ENCODE data around the gene ASB6. TPM values are rescaled to one million over a fixed set of nuclear protein-coding genes. Genes with fewer than 3 reads are reported as not detected.

Gene ASB6
- total RNA-seq (2014; rRNA removed; shearing (Covaris generic)): 14.5 and 14.9 TPM in 2 replicates

- Histone ChIP-seq H3K9me3 (replicated peaks) (no peaks in the 10 kb centered on the region), H3K4me3 (peak within 1 kb of the TSS; percentile 85), H3K4me1 (replicated peaks) (peaks cover 25% of the 10 kb centered on the region), H3K27me3 (replicated peaks) (no peaks in the 10 kb centered on the region), H3K27ac (peak within 1 kb of the TSS; percentile 14; the same call in 1 of the 2 replicates), H3K36me3 (peaks cover 43% of the 10 kb centered on the region)
- peak; percentile 96 to 98 for DNase-seq (ENCODE audit: low read depth in 1 of 2, low spot score in 2 of 2)
Observed at GRCh38 chr9:129641750-129642585, at the start of gene ASB6. ASB6 (minus strand) TSS chr9:129642151; CDS start chr9:129641999, 152 bp downstream.

- Histone ChIP-seq H3K36me3 (no peaks in the 10 kb centered on the region), H3K4me3 (no peak overlapping the region), H3K4me1 (replicated peaks) (peaks cover 17% of the 10 kb centered on the region), H3K27ac (no peak overlapping the region), H3K27me3 (replicated peaks) (no peaks in the 10 kb centered on the region), H3K9me3 (replicated peaks) (0 out of 2 replicates have a peak, but pooled peaks cover 2% of the 10 kb centered on the region)
- no peak for DNase-seq (ENCODE audit: low read depth in 1 of 2, low spot score in 2 of 2)
Observed at GRCh38 chr9:129688285-129689043, 46.5 kb upstream of the ASB6 start.

GRCh38 chr9:129687391-129687790 is 45.4 kb upstream of the ASB6 start:
- no peaks in the 10 kb centered on the region for H3K36me3 ChIP-seq
- H3K27me3 ChIP-seq (replicated peaks): no peaks in the 10 kb centered on the region
- peaks cover 16% of the 10 kb centered on the region for H3K4me1 ChIP-seq (replicated peaks)
- H3K27ac ChIP-seq: no peak overlapping the region
- DNase-seq (ENCODE audit: low read depth in 1 of 2, low spot score in 2 of 2): no peak
- no peak overlapping the region for H3K4me3 ChIP-seq
- H3K9me3 ChIP-seq (replicated peaks): no peaks in the 10 kb centered on the region

- no peak for DNase-seq (ENCODE audit: low read depth in 1 of 2, low spot score in 2 of 2)
- Histone ChIP-seq H3K36me3 (no peaks in the 10 kb centered on the region), H3K27me3 (replicated peaks) (no peaks in the 10 kb centered on the region), H3K4me3 (no peak overlapping the region), H3K27ac (no peak overlapping the region), H3K9me3 (replicated peaks) (no peaks in the 10 kb centered on the region), H3K4me1 (replicated peaks) (peaks cover 16% of the 10 kb centered on the region)
Observed at GRCh38 chr9:129686736-129687135, 44.8 kb upstream of the ASB6 start.

GRCh38 chr9:129685933-129686259 is 43.9 kb upstream of the ASB6 start:
- DNase-seq (ENCODE audit: low read depth in 1 of 2, low spot score in 2 of 2): no peak
- H3K4me3 ChIP-seq: no peak overlapping the region
- H3K4me1 ChIP-seq (replicated peaks): peaks cover 16% of the 10 kb centered on the region
- no peaks in the 10 kb centered on the region for H3K36me3 ChIP-seq
- H3K27me3 ChIP-seq (replicated peaks): no peaks in the 10 kb centered on the region
- no peak overlapping the region for H3K27ac ChIP-seq
- no peaks in the 10 kb centered on the region for H3K9me3 ChIP-seq (replicated peaks)

- H3K27me3 ChIP-seq (replicated peaks): no peaks in the 10 kb centered on the region
- H3K36me3 ChIP-seq: no peaks in the 10 kb centered on the region
- H3K4me3 ChIP-seq: no peak overlapping the region
- no peaks in the 10 kb centered on the region for H3K9me3 ChIP-seq (replicated peaks)
- H3K4me1 ChIP-seq (replicated peaks): peaks cover 16% of the 10 kb centered on the region
- DNase-seq (ENCODE audit: low read depth in 1 of 2, low spot score in 2 of 2): peak; percentile 49 to 73
- no peak overlapping the region for H3K27ac ChIP-seq
Observed at GRCh38 chr9:129685220-129685932, 43.4 kb upstream of the ASB6 start.

GRCh38 chr9:129682381-129682780 is 40.4 kb upstream of the ASB6 start:
- Histone ChIP-seq H3K4me3 (no peak overlapping the region), H3K27me3 (replicated peaks) (no peaks in the 10 kb centered on the region), H3K9me3 (replicated peaks) (no peaks in the 10 kb centered on the region), H3K27ac (no peak overlapping the region), H3K36me3 (no peaks in the 10 kb centered on the region), H3K4me1 (replicated peaks) (peaks cover 16% of the 10 kb centered on the region)
- no peak for DNase-seq (ENCODE audit: low read depth in 1 of 2, low spot score in 2 of 2)

GRCh38 chr9:129681924-129682323 is 40.0 kb upstream of the ASB6 start:
- Histone ChIP-seq H3K9me3 (replicated peaks) (no peaks in the 10 kb centered on the region), H3K4me1 (replicated peaks) (peaks cover 20% of the 10 kb centered on the region), H3K27me3 (replicated peaks) (no peaks in the 10 kb centered on the region), H3K4me3 (no peak overlapping the region), H3K27ac (no peak overlapping the region), H3K36me3 (no peaks in the 10 kb centered on the region)
- no peak for DNase-seq (ENCODE audit: low read depth in 1 of 2, low spot score in 2 of 2)

- peaks cover 7% of the 10 kb centered on the region; the same call in 1 of the 2 replicates for H3K4me1 ChIP-seq (replicated peaks)
- no peaks in the 10 kb centered on the region for H3K9me3 ChIP-seq (replicated peaks)
- H3K27ac ChIP-seq: no peak overlapping the region
- DNase-seq (ENCODE audit: low read depth in 1 of 2, low spot score in 2 of 2): no peak
- H3K36me3 ChIP-seq: no peaks in the 10 kb centered on the region
- H3K4me3 ChIP-seq: no peak overlapping the region
- no peaks in the 10 kb centered on the region for H3K27me3 ChIP-seq (replicated peaks)
Observed at GRCh38 chr9:129679537-129679936, 37.6 kb upstream of the ASB6 start.

- Histone ChIP-seq H3K4me3 (no peak overlapping the region), H3K4me1 (replicated peaks) (peaks cover 7% of the 10 kb centered on the region; the same call in 1 of the 2 replicates), H3K36me3 (no peaks in the 10 kb centered on the region), H3K9me3 (replicated peaks) (no peaks in the 10 kb centered on the region), H3K27ac (no peak overlapping the region), H3K27me3 (replicated peaks) (no peaks in the 10 kb centered on the region)
- no peak for DNase-seq (ENCODE audit: low read depth in 1 of 2, low spot score in 2 of 2)
Observed at GRCh38 chr9:129678844-129679243, 36.9 kb upstream of the ASB6 start.

- H3K36me3 ChIP-seq: no peaks in the 10 kb centered on the region
- H3K27me3 ChIP-seq (replicated peaks): no peaks in the 10 kb centered on the region
- peaks cover 7% of the 10 kb centered on the region; the same call in 1 of the 2 replicates for H3K4me1 ChIP-seq (replicated peaks)
- DNase-seq (ENCODE audit: low read depth in 1 of 2, low spot score in 2 of 2): no peak
- no peak overlapping the region for H3K27ac ChIP-seq
- no peak overlapping the region for H3K4me3 ChIP-seq
- H3K9me3 ChIP-seq (replicated peaks): no peaks in the 10 kb centered on the region
Observed at GRCh38 chr9:129677456-129677855, 35.5 kb upstream of the ASB6 start.

- Histone ChIP-seq H3K27me3 (replicated peaks) (no peaks in the 10 kb centered on the region), H3K9me3 (replicated peaks) (no peaks in the 10 kb centered on the region), H3K4me3 (no peak overlapping the region), H3K36me3 (no peaks in the 10 kb centered on the region), H3K27ac (no peak overlapping the region), H3K4me1 (replicated peaks) (peaks cover 7% of the 10 kb centered on the region; the same call in 1 of the 2 replicates)
- DNase-seq (ENCODE audit: low read depth in 1 of 2, low spot score in 2 of 2): no peak
Observed at GRCh38 chr9:129676975-129677374, 35.0 kb upstream of the ASB6 start.

- Histone ChIP-seq H3K27ac (no peak overlapping the region), H3K27me3 (replicated peaks) (no peaks in the 10 kb centered on the region), H3K4me1 (replicated peaks) (peaks cover 7% of the 10 kb centered on the region; the same call in 1 of the 2 replicates), H3K36me3 (no peaks in the 10 kb centered on the region), H3K4me3 (no peak overlapping the region), H3K9me3 (replicated peaks) (no peaks in the 10 kb centered on the region)
- no peak for DNase-seq (ENCODE audit: low read depth in 1 of 2, low spot score in 2 of 2)
Observed at GRCh38 chr9:129676287-129676686, 34.3 kb upstream of the ASB6 start.
